Iris pigment epithelial cell (primary cell): ENCODE data around the gene TAF11L12.
"Not testable (repeated sequence)": the region's sequence is repeated elsewhere in the genome, so short reads cannot be mapped to it uniquely, and the experiment has no call there.

ENCODE experiments used
- DNase-seq: peaks from one replicate; pipeline ENCODE4 v3.0.0-alpha.2; 2011; ENCODE audit warnings: low read depth

Gene TAF11L12

DNA sequence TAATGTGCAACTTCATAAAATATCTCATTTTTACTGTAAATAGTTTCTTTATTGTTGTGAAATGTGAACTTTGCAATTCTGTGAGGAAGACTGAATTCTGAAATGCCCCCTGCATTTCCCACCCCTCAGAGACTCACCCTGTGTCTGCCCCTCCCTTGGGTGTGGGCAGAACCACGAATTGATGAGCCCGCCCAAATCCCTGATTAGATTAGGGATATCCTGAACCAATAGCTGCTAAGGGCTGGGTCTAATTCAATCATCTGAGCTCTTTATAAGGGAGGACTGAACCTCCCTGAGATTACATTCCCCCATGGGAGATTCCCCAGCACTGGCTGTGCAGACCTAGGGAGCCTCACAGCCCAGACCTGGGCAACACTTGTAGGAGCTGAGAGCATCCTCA, at the start of gene TAF11L12:
Gene TAF11L12 (plus strand): TSS at position 301 of the 400 bp plus-strand sequence.
- DNase-seq: not testable (repeated sequence)

DNA sequence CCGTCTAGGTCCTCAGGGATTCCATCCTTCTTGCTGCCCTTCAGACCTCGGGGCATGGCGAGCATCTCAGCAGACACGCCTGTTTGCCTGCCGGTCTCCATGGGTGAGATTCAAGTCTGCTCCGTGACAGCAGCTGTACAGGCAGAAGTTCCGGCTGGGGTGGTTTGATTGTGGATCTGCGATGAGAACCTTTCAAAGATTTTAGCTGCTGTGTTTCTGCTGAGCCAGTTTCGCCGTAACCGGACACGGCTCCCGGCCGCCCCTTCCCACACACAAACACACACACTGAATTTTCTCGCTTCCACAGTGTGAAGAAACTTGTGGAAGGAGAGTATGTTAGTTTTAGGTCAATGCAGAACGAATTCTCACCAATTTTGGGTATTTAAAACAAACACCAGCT, 24.5 kb upstream of the TAF11L12 start, which contains the start of gene TAF11L7:
Gene TAF11L7 (minus strand): TSS at position 101 of the 400 bp plus-strand sequence.
- not testable (repeated sequence) for DNase-seq

DNA sequence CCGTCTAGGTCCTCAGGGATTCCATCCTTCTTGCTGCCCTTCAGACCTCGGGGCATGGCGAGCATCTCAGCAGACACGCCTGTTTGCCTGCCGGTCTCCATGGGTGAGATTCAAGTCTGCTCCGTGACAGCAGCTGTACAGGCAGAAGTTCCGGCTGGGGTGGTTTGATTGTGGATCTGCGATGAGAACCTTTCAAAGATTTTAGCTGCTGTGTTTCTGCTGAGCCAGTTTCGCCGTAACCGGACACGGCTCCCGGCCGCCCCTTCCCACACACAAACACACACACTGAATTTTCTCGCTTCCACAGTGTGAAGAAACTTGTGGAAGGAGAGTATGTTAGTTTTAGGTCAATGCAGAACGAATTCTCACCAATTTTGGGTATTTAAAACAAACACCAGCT, 19.3 kb upstream of the TAF11L12 start, which contains the start of gene TAF11L8:
Gene TAF11L8 (minus strand): TSS at position 101 of the 400 bp plus-strand sequence.
- not testable (repeated sequence) for DNase-seq

DNA sequence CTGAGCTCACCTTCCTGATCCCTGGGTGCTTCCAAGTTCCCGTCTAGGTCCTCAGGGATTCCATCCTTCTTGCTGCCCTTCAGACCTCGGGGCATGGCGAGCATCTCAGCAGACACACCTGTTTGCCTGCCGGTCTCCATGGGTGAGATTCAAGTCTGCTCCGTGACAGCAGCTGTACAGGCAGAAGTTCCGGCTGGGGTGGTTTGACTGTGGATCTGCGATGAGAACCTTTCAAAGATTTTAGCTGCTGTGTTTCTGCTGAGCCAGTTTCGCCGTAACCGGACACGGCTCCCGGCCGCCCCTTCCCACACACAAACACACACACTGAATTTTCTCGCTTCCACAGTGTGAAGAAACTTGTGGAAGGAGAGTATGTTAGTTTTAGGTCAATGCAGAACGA, 15.9 kb upstream of the TAF11L12 start, which contains the start of gene TAF11L9:
Gene TAF11L9 (minus strand): TSS at position 140 of the 400 bp plus-strand sequence.
- DNase-seq: not testable (repeated sequence)

DNA sequence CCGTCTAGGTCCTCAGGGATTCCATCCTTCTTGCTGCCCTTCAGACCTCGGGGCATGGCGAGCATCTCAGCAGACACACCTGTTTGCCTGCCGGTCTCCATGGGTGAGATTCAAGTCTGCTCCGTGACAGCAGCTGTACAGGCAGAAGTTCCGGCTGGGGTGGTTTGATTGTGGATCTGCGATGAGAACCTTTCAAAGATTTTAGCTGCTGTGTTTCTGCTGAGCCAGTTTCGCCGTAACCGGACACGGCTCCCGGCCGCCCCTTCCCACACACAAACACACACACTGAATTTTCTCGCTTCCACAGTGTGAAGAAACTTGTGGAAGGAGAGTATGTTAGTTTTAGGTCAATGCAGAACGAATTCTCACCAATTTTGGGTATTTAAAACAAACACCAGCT, 12.5 kb upstream of the TAF11L12 start, which contains the start of gene TAF11L10:
Gene TAF11L10 (minus strand): TSS at position 101 of the 400 bp plus-strand sequence.
- not testable (repeated sequence) for DNase-seq

DNA sequence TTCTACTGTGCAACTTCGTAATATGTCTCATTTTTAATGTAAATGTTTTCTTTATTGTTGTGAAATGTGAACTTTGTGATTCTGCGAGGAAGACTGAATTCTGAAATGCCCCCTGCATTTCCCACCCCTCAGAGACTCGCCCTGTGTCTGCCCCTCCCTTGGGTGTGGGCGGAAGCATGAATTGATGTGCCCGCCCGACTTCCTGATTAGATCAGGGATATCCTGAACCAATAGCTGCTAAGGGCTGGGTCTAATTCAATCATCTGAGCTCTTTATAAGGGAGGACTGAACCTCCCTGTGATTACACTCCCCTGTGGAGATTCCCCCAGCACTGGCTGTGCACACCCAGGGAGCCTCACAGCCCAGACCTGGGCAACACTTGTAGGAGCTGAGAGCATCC, 6.3 kb upstream of the TAF11L12 start, which contains the start of gene TAF11L11:
Gene TAF11L11 (plus strand): TSS at position 304 of the 400 bp plus-strand sequence.
- not testable (repeated sequence) for DNase-seq

DNA sequence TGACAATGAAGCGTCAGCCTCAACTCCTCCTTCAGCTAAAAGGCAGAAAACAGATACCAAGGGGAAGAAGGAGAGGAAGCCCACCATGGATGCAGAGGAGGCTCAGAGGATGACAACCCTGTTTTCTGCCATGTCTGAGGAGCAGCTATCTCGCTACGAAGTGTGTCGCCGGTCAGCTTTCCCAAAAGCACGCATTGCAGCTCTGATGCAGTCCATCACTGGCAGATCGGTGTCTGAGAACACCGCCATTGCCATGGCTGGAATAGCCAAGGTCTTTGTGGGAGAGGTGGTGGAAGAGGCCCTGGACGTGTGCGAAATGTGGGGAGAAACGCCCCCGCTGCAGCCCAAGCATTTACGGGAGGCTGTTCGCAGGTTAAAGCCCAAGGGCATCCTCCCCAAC, 5.2 kb upstream of the TAF11L12 start:
- no peak for DNase-seq

DNA sequence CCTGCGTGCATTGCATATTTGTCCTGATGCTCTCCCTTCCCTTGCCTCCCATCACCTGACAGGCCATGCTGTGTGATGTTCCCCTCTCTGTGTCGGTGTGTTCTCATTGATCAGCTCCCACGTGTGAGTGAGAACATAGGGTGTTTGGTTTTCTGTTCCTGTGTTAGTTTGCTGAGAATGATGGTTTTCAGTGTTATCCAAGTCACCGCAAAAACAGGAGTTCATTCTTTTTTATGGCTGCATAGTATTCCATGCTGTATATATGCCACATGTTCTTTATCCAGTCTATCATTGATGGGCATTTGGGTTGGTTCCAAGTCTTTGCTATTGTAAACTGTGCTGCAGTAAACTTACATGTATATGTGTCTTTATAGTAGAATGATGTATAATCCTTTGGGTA, 2.7 kb upstream of the TAF11L12 start:
- DNase-seq: not testable (repeated sequence)

DNA sequence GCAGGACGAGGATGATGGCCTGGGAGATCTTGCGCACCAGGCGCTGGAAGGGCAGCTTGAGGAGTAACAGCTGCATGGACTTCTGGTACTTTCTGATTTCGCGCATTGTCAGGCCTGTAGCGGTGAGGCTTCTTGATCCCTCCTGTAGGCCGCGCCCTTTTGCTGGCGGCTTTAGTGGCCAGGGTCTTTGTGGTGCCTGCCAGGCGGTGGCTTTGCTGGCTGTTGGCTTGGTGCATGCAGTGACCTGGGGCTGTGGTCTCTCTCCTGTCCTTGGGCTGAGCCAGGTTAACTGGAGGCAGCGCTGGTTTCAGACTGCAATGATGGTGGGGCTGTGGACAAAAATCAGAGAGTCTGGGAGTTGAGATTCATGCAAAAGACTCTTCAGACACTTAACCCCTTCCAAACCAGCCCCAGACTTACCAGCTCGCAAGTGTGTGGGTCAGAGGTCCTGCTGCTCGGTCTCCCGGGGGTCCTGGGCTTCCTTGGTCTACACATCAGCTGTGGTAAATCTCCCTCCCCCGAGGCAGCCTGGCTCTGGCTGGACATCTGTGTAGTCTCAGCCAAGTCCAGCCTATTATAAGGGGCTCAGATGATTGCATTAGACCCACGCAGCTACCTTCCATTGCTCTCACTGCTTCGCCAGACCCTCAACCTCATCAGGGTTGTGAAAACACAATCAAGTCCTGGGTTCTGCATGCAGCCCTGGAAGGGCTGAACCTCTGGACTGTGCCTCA, 4.8 kb downstream of the TAF11L12 start:
- no peak for DNase-seq

DNA sequence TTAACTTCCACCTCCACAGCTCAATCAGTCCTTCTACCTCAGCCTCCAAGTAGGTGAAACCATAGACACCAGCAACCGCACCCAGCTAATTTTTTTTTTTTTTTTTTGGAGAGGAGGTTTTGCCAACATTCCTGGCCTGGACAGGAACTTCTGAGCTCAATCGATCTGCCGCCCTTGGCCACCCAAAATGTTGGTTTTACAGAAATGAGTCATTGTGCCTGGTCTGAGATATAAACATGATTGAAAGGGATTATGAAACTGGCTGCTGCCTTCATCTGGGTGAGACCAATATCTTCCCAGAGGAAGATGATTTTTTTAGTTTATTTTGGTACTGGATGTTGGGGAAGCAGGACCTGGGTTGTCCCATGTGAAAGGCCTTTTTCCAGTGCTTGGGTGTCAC, 9.2 kb downstream of the TAF11L12 start:
- DNase-seq: no peak

DNA sequence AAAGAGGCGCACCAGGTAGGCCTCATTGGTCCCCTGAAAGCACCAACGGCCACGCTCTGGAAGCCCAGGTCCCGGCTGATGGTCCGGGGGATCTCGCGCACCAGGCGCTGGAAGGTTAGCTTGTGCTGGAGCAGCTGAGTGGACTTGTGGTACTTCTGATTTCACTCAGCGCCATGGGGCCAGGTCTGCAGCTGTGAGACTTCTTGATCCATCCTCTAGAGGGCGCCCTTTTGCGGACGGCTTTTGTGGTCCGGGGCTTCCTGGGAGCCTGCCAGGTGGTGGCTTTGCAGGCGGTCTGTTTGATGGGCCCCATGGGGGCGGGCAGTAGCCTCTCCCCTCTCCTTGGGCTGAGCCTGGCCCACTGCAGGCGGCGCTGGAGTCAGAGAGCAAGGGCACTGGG, 10.4 kb downstream of the TAF11L12 start:
- no peak for DNase-seq

DNA sequence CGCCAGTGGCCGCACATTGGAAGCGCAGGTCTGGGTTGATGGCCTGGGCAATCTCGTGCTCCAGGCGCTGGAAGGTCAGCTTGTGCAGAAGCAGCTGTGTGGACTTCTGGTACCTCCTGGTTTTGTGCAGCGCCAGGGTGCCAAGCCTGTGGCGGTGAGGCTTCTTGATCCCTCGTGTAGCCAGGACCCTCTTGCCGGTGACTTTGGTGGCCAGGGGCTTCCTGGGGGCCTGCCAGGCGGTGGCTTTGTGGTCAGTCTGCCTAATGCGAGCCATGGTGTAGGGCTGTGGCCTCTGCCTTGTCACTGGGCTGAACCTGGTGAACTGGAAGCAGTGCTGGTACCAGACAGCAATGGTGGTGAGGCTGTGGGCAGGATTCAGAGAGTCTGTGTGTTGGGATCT, 15.5 kb downstream of the TAF11L12 start:
- DNase-seq: no peak

DNA sequence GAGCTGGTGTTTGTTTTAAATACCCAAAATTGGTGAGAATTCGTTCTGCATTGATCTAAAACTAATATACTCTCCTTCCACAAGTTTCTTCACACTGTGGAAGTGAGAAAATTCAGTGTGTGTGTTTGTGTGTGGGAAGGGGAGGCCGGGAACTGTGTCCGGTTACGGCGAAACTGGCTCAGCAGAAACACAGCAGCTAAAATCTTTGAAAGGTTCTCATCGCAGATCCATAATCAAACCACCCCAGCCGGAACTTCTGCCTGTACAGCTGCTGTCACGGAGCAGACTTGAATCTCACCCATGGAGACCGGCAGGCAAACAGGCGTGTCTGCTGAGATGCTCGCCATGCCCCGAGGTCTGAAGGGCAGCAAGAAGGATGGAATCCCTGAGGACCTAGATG, 21.6 kb downstream of the TAF11L12 start, which contains the start of gene TAF11L13:
Gene TAF11L13 (plus strand): TSS at position 301 of the 400 bp plus-strand sequence.
- DNase-seq: not testable (repeated sequence)

DNA sequence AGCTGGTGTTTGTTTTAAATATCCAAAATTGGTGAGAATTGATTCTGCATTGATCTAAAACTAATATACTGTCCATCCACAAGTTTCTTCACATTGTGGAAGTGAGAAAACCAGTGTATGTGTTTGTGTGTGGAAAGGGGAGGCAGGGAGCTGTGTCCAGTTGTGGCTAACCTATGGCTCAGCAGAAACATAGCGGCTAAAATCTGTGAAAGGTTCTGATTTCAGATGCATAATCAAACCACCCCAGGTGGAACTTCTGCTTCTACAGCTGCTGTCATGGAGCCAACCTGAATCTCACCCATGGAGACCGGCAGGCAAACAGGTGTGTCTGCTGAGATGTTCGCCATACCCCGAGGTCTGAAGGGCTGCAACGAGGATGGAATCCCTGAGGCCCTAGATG, 24.0 kb downstream of the TAF11L12 start, which contains the start of gene TAF11L14:
Gene TAF11L14 (plus strand): TSS at position 301 of the 400 bp plus-strand sequence.
- no peak for DNase-seq

DNA sequence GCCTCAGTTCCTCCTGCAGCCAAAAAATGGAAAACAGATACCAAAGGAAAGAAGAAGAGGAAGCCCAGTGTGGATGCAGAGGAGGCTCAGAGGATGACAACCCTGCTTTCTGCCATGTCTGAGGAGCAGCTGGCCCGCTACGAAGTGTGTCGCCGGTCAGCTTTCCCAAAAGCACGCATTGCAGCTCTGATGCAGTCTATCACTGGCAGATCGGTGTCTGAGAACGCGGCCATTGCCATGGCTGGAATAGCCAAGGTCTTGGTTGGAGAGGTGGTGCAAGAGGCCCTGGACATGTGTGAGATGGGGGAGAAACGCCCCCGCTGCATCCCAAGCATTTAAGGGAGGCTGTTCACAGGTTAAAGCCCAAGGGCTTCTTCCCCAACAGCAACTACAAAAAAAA, 39.0 kb downstream of the TAF11L12 start:
- DNase-seq: not testable (repeated sequence)

DNA sequence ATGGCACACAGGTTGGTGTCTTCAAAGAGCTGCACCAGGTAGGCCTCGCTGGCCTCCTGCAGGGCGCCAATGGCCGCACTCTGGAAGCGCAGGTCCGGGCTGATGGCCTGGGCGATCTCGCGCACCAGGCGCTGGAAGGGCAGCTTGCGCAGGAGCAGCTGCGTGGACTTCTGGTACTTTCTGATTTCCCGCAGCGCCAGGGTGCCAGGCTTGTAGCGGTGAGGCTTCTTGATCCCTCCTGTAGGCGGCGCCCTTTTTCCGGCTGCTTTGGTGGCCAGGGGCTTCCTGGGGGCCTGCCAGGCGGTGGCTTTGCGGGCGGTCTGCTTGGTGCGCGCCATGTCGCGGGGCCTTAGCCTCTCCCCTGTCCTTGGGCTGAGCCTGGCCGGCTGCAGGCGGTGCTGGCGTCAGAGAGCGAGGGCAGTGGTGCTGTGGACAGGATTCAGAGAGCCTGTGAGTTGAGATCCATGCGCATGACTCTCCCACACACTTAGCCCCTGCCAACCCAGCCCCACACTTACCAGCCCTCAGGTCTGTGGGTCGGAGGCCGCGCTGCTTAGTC, 45.1 kb downstream of the TAF11L12 start:
- not testable (repeated sequence) for DNase-seq

DNA sequence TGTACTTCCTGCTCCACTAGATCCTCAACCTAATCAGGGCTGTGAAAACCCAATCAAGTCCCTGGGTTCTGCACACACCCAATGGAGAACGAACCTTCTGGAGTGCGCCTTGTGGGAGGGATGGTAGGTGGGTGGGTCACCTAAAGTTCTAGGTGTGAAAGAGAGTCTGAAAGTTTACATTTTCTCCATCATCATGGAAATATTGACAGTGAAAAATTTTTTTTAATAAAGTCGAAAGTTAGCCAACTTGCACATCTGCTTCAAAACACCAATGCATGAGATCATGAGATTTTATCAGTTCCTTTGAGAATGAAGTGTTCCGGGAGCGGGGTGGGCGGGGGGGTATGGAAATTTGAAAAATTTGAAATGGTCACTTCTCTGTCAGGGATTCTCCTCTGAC, 45.7 kb downstream of the TAF11L12 start:
- DNase-seq: no peak
